HL-60/S4 (cell line): Measurements from ENCODE around the gene STRIP1.
"Not testable (repeated sequence)": the region's sequence is repeated elsewhere in the genome, so short reads cannot be mapped to it uniquely, and the experiment has no call there.

Experiments used
- in situ Hi-C: fragments of 300-500 bp; cut with MboI; formaldehyde crosslinking; loops from 2 replicates; pipeline ENCODE4 v1.14.3; 2022; ENCODE audit warnings: low sequenced_read_pairs

Gene STRIP1

DNA sequence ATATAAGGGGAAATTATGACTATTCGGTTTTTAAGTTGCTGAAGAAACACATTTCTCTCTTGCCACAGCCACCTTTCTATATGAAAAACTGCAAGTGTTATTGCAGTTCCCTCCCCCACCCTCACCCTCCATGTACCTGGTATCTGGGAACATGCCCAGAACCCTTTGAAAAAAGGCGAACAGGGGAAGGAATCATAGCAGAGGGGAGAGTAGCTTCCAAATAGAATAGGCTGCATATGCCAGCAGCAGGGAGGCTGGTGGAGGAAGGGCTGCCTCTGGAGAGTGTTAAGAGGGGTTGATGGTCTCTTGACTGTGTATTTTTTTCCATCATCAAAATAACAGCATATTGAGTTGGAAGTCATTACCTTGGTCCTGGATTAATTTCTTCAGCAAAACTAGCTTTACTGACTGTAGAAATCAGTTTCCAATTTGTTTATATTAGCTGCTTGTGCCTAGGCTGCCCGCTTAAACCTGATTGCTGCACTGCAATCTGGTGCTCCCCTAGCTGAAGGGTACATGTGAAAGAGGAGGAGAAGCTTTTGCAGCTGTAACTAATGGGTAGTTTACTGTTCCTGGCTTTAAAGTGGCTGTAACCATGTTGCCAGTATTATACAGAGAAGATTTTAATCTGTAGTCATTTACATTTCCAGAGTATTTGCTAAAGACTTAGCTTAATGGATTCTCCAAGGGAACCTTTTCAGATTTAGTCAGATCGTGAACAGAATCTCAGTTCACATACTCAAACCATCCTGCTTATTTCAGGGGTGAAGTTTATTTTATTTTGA lies 27.2 kb upstream of the STRIP1 start:
- in situ Hi-C loops = no loop called here

DNA sequence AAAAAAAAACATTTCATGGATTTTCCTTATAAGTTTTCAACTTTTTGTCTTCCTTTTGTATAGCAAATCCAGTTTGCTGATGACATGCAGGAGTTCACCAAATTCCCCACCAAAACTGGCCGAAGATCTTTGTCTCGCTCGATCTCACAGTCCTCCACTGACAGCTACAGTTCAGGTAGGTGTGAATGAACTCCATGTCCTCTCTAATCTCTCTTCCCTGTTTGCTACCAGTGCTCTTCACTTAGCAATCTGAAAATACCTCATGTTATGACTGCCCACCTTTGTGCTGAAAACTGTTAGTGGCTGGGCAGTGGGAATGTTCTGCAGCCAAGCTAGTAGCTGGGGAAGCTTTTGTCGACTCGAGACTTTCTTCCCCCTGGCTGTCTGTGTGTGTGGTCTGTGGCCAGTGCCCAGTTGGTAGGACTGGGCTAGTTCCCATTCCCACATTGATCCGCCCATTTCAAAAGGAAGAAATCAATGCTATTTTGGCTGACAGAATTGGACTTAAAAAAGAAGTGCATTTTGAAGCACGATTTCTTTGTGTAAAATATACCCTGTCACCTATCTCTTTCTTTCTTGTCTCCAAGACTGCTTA lies 25.4 kb upstream of the STRIP1 start:
- in situ Hi-C loops = no loop called here

DNA sequence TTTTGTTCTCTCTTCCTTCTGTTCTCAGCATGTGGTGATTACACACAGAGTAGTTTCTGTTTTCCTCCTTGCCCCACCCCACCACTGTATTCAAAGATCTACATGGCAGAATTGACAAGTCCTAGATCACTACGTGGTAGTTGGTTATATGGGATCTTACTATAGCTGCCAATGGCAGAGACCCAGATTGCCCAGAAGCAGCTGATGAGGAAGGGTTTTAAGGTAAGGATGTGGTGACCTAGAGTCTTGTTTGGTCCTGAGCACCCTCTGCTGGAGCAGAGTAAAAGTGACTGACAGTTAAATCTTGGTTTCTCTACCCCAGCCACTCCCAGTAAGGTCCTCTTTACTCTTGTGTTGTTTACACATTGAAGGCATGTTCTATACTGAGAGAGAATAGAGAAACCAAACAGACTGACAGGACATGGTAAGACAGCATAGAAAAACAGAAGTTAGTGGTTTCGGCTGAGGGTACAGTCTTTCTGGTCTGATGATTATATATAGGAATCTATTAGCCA lies 22.8 kb upstream of the STRIP1 start:
- in situ Hi-C loops = no loop called here

DNA sequence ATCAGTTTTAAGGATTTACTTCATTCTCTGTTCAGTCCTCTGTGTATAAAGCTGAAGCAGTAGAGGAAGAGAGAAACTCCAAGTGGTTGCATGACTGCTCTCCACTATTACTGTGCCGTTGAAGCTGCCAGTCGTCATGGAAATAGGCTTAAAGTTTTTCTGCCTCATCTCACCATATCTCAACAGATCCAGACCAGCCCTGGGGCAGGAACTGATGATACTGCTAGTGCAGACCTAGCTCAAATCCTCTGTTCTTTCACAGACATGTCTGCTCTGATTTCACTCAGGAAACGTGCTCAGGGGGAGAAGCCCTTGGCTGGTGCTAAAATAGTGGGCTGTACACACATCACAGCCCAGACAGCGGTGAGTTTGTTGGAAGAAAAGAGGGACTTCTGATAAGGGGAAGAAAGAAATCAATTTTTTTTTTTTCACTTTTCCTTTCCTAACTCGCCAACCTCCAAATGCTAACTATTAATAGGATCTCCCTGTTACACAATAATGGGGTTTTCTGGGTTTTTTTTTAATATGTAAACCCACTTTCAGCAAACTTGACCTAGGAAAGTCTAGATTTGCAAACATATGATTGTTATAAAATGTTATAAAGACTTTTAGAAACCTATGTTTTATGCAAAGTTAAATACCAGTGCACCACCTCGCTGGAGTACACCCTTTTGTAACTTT lies 22.2 kb upstream of the STRIP1 start:
- in situ Hi-C loops = no loop called here

DNA sequence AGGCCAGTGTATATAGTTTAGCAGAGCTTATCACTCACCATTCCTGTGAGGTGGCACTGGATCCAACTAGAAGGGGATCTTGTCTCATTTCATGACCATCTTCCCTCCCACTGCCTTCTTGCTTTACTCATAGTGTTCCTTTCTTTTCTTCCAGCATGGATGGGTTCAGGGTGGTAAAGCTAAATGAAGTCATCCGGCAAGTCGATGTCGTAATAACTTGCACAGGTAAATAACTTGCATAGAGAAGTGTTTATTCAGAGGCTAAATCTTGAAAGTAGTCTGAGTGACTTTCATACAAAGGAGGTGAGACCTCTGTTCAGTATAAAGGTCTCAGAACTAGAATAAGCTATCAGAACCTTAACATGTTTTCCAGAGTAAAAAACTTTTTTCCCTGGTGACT lies 16.6 kb upstream of the STRIP1 start:
- in situ Hi-C loops = no loop called here

DNA sequence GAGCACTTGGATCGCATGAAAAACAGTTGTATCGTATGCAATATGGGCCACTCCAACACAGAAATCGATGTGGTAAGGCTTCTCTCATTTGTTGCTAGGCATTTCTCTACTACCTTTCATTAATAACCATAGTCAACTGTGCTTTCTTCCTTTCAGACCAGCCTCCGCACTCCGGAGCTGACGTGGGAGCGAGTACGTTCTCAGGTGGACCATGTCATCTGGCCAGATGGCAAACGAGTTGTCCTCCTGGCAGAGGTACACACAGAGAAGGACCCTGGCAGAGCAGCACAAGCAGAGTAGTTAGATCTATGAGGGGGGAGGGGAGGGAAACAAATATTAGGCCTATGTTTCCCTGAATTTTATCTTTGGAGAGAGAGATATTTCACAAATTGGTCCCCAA lies 16.0 kb upstream of the STRIP1 start:
- in situ Hi-C loops = no loop called here

DNA sequence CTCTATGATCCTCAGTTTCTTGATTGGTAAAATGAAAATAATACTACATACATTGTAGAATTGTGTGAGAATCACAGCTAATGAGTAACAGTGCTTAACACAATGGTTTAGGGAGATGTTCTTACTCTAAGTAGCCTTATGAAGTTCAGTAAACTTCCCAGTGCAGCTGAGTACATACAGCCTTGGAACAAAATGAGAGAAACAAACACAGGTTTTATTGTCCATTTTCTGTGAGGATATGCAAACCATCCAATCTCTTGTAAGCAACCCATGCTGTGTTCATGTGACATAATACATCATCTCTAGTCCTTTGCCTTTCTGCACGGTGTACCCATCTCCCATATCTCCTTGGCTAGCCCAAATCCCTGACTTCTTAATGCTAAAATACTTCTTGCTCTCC lies 14.7 kb upstream of the STRIP1 start:
- in situ Hi-C loops = no loop called here

DNA sequence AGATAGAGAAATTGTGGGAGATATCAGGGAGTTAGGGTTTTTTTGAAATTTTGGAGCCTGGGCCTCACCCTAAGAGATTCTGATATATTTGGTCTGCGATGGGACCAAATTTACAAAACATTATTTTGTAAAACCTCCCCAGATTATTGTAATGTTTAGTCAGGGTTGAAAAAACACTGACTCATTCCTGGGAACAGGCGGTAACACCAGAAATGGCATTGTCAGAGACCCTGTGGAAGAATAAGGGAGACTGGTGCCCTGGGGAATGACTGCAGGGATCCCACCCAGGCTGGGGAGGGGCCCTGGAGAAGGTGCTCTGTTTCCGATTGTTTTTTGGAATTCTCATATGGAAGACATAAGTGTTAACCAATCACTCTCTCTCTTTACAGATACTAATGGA lies 13.1 kb upstream of the STRIP1 start:
- in situ Hi-C loops = no loop called here

DNA sequence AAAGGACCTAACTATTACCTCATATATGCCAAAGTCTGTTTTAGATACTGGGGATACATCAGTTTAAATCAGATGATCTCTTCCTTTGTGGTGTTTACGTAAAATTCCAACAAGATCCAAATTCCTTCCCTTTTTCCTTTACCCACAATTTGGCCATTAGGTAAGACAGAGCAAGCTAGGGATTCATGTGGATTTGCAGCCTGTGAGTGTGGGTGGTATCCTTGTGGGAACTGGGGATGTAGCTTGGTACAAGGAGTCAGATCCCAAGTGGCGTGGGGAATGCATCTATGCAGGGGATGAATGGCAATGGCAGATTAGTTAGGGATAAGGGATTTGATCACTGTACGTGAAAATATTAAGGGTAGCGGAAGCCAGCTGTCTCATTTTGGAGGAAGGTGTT lies 9.8 kb upstream of the STRIP1 start:
- in situ Hi-C loops = no loop called here

DNA sequence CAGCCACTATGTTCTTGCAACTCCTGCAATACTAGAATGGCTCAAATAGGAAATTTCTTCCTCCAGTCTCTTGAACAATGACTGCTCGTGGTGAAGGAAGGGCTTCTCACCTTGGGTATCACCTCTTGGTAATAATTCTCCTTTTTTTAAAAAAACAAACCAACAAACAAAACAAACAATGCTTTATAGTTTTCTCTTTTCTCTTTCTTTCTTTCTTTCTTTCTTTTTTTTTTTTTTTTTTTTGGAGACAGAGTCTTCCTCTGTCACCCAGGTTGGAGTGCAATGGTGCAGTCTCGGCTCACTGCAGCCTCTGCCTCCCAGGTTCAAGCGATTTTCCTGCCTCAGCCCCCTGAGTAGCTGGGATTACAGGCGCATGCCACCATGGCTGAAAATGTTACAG lies 3.7 kb upstream of the STRIP1 start:
- in situ Hi-C loops = not testable (repeated sequence)

DNA sequence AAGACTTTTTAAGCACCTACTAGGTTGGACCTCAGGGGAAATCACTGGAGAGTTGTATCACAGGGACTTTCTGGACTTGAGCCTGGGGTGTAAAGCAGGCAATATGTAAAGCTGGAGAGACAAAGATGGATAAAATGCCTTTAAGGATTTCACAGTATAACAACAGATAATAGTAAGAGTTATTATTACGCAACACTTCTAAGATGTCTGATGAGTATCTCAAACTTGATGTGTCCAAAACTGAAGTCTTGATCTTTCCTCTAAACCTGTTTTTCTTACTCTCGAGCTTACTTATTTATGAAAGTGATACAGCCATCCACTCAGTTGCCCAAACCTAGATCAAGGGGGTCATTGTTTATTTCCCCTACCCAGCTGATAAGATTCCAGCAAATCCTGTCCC lies 2.1 kb upstream of the STRIP1 start:
- in situ Hi-C loops = no loop called here

DNA sequence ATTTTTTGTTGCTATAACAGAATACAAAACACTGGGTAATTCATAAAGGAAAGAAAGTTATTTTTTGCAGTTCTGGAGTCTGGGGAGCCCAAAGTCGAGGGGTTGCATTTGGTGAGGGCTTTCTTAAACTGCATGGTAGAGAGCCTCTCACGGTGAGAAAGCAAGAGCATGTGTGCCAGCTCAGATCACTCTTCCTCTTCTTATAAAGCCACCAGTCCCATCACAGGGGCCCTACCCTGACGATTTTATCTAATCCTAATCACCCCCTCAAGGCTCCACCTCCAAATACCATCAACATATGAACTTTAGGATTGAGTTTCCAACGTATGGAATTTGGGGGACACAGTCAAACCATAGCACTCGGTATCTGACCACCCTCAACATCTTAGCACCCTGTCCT lies 1.0 kb upstream of the STRIP1 start:
- in situ Hi-C loops = no loop called here

DNA sequence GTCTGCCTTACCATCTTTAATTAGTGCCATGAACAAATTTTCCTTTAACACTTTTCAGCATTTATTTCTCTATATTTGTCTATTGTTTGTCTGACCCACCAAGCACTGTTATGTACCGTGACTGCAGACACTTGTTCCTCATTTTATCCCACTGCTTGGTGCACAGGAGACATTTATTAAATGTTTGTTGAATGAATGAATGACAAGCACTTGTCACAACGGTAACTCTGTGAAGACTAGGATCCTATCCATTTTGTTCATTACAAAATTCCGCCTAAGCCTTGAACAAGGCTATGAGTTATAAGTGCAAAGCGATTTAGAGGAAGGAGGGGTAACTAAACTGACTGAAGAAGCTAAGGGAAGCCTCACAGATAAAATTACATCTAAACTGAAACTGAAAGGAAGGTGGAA lies 379 bp upstream of the STRIP1 start:
- in situ Hi-C loops = no loop called here

DNA sequence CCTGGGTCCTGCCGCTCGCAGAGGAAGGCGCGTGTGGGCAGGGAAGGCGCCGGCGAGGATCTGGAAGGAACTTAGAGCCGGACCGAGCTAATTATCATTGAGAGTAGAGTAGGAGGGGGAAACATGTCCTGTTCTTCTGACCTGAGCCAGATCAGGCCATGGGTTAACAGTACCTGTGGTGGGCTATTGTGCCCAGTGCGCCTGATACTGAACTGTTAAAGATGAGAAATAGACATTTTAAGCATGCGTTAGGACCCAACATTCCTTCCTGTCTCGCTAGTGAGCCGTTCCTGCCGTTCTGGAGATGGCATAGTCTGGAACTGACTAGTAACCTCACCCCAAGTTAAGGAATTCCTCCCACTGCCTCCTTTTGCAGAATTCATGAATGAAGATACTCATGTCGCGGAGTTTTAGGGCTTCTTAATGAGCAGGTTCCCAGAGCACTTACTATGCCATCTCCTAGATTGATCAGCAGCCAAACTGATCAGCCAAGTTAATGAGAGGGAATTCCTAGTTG lies 870 bp downstream of the STRIP1 start:
- in situ Hi-C loops = no loop called here

DNA sequence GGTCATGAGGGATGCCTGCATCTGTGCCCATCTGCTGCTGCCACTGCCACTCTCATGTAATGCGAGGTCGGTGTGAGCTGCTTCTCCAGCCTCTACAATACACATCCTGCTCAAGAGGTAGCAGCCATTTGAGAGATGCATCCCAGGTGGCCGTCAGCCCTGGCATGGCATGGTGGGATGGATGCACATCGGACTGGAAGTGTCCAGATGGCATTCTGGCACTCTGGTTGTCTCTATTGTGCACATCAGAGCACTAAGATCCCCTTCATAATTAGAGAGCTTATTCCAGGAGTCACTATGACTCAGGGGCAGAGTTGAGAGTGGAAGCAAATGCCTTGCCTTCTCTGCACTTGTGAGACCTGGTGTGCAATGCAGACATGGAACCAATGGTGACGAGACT lies 3.8 kb downstream of the STRIP1 start:
- in situ Hi-C loops = no loop called here

DNA sequence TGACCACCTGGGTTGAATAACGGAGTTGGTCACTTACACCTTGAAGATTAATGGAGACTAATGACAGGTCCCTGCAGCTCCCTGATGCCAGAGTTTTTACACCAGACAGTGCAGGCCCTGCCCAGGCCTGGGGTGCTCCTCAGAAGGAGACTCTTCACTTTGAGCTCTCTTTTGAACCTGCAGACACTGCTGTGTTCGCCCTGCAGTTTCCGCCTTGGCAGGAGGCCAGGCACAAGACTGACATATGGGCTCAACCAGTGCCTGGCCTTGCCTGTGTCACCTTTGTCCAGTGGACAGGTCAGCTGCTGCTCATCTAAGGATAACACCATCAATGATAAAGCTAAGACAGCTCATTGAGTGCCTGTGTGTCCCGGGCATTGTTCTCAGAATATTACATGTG lies 5.2 kb downstream of the STRIP1 start:
- in situ Hi-C loops = no loop called here

DNA sequence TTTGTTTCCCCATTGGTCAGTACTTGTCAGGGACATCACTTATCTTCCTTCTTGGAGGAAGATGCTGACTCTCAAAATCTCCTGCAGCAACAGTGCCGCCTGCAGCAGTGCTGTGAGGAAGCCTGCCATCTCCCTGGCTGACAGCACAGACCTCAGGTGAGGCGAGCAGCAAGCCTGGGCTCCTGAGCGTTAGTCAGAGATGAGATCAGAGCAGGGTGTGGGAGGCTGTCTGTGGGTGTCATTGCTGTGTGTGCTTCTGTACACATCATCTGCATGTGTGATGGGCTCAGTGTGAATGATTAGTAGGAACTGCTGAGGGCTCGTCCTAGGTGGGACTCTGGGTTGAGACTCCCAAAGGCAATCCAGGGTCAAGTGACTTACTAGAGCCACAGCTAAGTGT lies 6.1 kb downstream of the STRIP1 start:
- in situ Hi-C loops = no loop called here

DNA sequence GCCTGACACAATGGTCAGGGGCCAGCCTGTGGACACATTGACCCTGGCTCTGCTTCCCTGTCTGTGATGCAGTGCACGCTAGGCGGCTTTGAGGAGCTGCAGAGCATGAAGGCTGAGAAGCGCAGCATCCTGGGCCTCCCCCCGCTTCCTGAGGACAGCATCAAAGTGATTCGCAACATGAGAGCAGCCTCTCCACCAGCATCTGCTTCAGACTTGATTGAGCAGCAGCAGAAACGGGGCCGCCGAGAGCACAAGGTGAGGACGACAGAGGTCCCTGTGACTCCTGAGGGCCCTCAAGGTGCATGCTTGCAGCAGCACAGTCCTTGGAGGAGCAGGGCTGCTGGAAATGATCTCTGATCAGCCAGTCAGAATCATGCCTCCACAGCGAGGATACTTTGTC lies 8.6 kb downstream of the STRIP1 start:
- in situ Hi-C loops = no loop called here

DNA sequence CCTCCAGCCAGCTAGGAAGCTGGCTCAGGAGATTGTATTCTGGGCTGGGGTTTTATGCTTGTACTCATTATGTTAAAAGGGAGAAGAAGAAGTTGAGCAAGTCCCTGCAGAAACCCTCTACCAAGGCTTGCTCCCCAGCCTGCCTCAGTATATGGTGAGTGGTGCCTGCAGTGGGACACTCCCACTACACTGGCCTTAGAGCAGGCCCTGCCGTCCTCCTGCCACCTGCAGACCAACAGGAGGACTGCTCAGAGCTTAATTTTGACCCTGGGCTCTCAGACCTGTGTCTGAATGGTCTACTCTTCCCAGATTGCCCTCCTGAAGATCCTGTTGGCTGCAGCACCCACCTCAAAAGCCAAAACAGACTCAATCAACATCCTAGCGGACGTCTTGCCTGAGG lies 13.0 kb downstream of the STRIP1 start:
- in situ Hi-C loops = no loop called here

DNA sequence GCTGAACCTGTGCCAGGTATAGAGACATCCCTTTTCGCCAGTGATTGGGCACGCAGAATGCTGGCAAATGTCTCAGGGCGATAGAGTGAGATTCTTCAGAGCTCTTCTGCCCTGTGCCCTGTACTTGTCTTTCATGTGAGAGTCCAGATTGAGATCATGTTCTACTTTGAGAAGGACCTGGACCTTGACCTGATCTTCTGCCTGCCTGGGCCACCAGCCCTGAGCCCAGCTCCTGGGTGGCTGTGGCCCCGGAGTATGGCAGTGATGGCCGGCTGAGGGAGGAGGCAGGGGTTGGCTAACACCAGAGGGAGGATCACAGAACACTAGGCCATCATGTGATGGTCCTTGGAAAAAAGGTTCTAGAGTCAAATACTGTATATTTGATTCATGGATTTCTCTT lies 13.8 kb downstream of the STRIP1 start:
- in situ Hi-C loops = no loop called here

DNA sequence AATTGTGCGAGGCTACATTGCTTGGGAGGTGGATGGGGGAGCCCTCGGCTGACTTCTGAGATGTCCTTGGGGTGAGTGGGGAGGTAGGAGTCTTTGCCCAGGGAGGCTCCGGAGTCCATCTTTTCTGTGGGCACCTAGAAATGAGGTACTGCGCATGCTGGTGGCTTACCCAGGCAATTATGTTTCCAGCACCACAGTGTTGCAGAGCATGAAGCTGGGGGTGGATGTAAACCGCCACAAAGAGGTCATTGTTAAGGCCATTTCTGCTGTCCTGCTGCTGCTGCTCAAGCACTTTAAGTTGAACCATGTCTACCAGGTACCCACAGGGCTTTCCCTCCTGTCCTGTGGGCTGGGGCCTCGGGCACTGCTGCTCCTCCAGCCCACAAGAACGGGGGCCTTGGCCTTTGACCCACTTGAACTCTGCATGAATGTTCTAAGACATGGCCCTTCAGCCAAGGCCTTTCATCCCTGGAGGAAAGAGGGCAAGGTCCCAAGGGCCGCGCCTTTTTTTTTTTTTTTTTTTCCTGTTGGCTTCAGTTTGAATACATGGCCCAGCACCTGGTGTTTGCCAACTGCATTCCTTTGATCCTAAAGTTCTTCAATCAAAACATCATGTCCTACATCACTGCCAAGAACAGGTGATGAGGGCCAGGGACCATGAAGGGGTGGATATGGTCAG lies 14.6 kb downstream of the STRIP1 start:
- in situ Hi-C loops = no loop called here
